PC-9 (cell line): ENCODE data around the gene PDIA6.

Experiments used
- CTCF ChIP-seq: fragments of 200-600 bp; sonication (generic); conservative IDR thresholded peaks from 2 replicates; pipeline ENCODE4 v1.6.1; 2017; ENCODE audit warnings: mixed run types, antibody characterized with exemption, mild to moderate bottlenecking, moderate library complexity
- EZH2 ChIP-seq: fragments of 200-600 bp; sonication (generic); IDR thresholded peaks from 2 replicates; pipeline ENCODE4 v1.8.0; 2017; ENCODE audit warnings: antibody characterized with exemption, low read depth

- TF ChIP-seq CTCF (no peak), EZH2 (no peak)
These were observed 23.7 kb downstream of the PDIA6 start for GRCh38 chr2:10788855-10789254.
